Neural progenitor cell (in vitro differentiated cells): Measurements from ENCODE around the gene NRG3.

ENCODE experiments used
- CTCF ChIP-seq: fragments of 200-600 bp; sonication (generic); IDR thresholded peaks from 2 replicates; pipeline ENCODE4 v1.5.1; 2017; ENCODE audit warnings: antibody characterized with exemption, mild to moderate bottlenecking
- EZH2 ChIP-seq: fragments of 200-600 bp; sonication (generic); IDR thresholded peaks from 2 replicates; pipeline ENCODE4 v1.6.1; 2017; ENCODE audit warnings: antibody characterized with exemption, mild to moderate bottlenecking, moderate library complexity
- EZH2phosphoT487 ChIP-seq: fragments of 200-600 bp; sonication (generic); IDR thresholded peaks from 2 replicates; pipeline ENCODE4 v1.6.1; 2017; ENCODE audit warnings: antibody characterized with exemption

DNA sequence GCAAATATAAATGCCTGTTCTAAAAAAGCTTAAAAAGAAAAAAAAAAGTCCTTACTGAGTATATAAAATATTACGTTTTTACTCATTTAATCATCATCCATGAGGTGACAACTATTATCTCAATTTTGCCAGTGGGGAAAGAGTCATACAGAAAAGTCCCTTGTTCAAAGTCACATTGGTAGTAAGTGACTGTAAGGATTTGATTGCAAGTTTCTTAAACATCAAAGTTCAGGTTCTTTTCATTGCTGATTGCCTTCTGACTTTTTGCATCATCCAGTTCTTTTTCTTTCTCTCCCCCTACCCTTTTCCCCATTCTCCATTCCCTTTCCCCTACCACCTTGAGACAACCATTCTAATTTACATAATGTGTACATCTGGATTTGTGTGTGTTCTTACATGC lies 363.3 kb downstream of the NRG3 start:
- TF ChIP-seq EZH2phosphoT487 (no peak), CTCF (no peak), EZH2 (no peak)
